Body of pancreas (tissue), 4 donors: ENCODE data around the gene CYP4Z1.

ENCODE experiments used
- POLR2A ChIP-seq, 3 donors: fragments of 450-650 bp; IDR thresholded peaks; one replicate each; pipeline ENCODE4 v1.6.1; 2016; ENCODE audit warnings: antibody characterized with exemption in 3 of 3, mild to moderate bottlenecking in 2 of 3
- TF ChIP-seq, protein P1 (sequence below), 7 experiments: fragments of 450-650 bp in 4 of 7; fragments of 200-600 bp in 3 of 7; sonication (generic) in 3 of 7; IDR thresholded peaks; one replicate each; pipeline ENCODE4 v1.5.1; 2016 to 2019; ENCODE audit warnings: antibody characterized with exemption in 7 of 7

DNA sequence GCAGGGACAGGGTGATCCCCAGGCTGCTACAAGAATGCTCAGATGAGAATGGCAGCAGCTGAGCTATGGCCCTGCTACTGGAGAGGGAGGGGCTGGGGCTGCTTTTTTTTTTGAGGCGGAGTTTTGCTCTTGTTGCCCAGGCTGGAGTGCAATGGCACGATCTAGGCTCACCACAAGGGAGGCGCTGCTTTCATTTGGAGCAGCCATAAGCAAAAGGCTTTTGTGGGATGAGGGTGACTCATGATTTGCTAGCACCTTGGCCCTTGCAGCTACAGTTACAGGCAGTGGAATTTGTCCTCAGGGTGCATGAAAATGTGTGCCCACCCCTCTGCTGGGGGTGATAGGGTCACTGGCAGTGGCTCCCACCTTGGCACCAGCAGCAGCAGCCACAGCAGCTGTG lies 37.8 kb downstream of the CYP4Z1 start:
- TF ChIP-seq, protein P1, sequence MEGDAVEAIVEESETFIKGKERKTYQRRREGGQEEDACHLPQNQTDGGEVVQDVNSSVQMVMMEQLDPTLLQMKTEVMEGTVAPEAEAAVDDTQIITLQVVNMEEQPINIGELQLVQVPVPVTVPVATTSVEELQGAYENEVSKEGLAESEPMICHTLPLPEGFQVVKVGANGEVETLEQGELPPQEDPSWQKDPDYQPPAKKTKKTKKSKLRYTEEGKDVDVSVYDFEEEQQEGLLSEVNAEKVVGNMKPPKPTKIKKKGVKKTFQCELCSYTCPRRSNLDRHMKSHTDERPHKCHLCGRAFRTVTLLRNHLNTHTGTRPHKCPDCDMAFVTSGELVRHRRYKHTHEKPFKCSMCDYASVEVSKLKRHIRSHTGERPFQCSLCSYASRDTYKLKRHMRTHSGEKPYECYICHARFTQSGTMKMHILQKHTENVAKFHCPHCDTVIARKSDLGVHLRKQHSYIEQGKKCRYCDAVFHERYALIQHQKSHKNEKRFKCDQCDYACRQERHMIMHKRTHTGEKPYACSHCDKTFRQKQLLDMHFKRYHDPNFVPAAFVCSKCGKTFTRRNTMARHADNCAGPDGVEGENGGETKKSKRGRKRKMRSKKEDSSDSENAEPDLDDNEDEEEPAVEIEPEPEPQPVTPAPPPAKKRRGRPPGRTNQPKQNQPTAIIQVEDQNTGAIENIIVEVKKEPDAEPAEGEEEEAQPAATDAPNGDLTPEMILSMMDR (IDR thresholded peaks at IDR 0.05): no peak
- no peak for TF ChIP-seq POLR2A (IDR thresholded peaks at IDR 0.05)
